ENCODE measurements around the gene FARP1. TPM values are rescaled to one million over a fixed set of nuclear protein-coding genes. Genes with fewer than 3 reads are reported as not detected.

Gene FARP1
- total RNA-seq, 4 donors from 2014 or later: 13.7 to 38.9 (median 30.2) TPM

GRCh38 chr13:98496966-98497365 lies 354.1 kb downstream of the FARP1 start:
- TF ChIP-seq, protein P1, sequence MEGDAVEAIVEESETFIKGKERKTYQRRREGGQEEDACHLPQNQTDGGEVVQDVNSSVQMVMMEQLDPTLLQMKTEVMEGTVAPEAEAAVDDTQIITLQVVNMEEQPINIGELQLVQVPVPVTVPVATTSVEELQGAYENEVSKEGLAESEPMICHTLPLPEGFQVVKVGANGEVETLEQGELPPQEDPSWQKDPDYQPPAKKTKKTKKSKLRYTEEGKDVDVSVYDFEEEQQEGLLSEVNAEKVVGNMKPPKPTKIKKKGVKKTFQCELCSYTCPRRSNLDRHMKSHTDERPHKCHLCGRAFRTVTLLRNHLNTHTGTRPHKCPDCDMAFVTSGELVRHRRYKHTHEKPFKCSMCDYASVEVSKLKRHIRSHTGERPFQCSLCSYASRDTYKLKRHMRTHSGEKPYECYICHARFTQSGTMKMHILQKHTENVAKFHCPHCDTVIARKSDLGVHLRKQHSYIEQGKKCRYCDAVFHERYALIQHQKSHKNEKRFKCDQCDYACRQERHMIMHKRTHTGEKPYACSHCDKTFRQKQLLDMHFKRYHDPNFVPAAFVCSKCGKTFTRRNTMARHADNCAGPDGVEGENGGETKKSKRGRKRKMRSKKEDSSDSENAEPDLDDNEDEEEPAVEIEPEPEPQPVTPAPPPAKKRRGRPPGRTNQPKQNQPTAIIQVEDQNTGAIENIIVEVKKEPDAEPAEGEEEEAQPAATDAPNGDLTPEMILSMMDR (IDR thresholded peaks at IDR 0.05): no peak
- no peak for ATAC-seq (ENCODE audit: low FRiP score)
- no peak for DNase-seq (ENCODE audit: low spot score)

- DNase-seq (ENCODE audit: low spot score) (no peak), ATAC-seq (ENCODE audit: low FRiP score) (no peak)
- TF ChIP-seq, protein P1 (IDR thresholded peaks at IDR 0.05): no peak
These were observed 358.1 kb downstream of the FARP1 start for GRCh38 chr13:98500963-98501421.

GRCh38 chr13:98503175-98504028 lies 360.5 kb downstream of the FARP1 start:
- ATAC-seq (ENCODE audit: low FRiP score): peak; percentile 44
- TF ChIP-seq, protein P1 (IDR thresholded peaks at IDR 0.05): no peak
- DNase-seq (ENCODE audit: low spot score): no peak

DNA sequence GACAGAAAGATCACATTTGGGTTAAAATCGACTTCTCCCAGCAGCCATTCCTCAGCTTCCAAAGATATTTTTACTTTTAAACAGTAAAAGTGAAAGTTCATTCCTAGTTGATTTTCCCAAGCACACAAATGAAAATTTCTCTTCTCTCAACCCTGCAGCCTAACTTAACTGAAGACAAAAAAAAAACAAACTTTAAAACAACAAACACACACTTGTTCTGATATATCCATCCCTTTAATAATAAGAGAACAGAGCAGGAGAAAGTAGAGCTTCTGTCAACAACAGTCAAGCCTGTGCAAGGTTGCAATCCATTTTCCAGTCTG lies 361.1 kb downstream of the FARP1 start:
- DNase-seq (ENCODE audit: low spot score) (no peak), ATAC-seq (ENCODE audit: low FRiP score) (no peak)
- TF ChIP-seq, protein P1 (IDR thresholded peaks at IDR 0.05): no peak

DNA sequence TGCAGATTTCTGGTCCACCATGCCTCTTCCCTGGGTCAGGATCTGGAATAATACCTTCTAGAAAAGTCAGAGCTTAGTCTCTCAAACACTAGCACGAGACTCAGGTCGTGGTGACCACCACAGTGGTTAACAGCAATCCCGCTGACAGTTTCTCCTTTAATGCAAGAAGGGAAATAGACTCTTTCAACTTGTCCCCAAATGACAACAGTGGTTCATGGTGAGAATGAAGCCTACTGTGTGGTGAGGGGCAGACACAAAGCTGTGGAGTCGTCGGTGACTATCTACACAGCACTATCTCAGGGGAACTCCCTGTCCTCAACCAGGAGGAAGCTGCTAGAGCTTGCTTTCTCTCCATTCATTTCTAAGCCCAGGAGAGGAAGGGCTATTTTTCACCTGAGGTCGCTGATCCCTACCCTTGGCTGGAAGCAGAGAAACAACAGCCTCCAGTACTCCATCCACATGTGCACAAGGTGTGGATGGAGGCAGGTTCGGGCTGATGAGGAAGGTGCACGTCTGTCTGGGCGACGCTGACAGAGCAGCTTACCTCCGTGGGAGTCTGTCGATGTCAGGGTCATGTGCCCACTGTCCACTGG lies 361.6 kb downstream of the FARP1 start:
- TF ChIP-seq, protein P1 (IDR thresholded peaks at IDR 0.05): no peak
- DNase-seq (ENCODE audit: low spot score) (no peak), ATAC-seq (ENCODE audit: low FRiP score) (no peak)

Small RNA genes lying within 50 kb of the gene (small RNA-seq; reads per million reads assigned to genes)
- gene MIR3170: not detected

Other genes starting within 250 kb of the FARP1 start
- gene IPO5, start 189.4 kb upstream of the FARP1 start, total RNA-seq: 100 to 1,000 TPM; 106 to 170 (median 132) TPM
- not detected for gene RNF113B, start 34.2 kb downstream of the FARP1 start, total RNA-seq

Measured in omental fat pad (tissue), 4 donors.